Hematopoietic multipotent progenitor cell treated with erythropoietin and hydrocortisone succinate and interleukin-3 and kit ligand, for 4 days (in vitro differentiated cells): ENCODE measurements around the gene COL23A1.
A peak's percentile ranks its signal among the peaks of the same experiment; 100 is the strongest.
"Not testable (repeated sequence)": the region's sequence is repeated elsewhere in the genome, so short reads cannot be mapped to it uniquely, and the experiment has no call there.

Experiments
- DNase-seq: peaks from one replicate; pipeline ENCODE4 v3.0.0-alpha.2; 2015

The COL23A1 gene

GRCh38 chr5:178201221-178201926 is 388.8 kb downstream of the COL23A1 start:
- DNase-seq = no peak

- DNase-seq = no peak
Observed at GRCh38 chr5:178199581-178200434, 390.4 kb downstream of the COL23A1 start.

GRCh38 chr5:178198706-178199105 is 391.5 kb downstream of the COL23A1 start:
- no peak for DNase-seq

- not testable (repeated sequence) for DNase-seq
Observed at GRCh38 chr5:178198151-178198550, 392.0 kb downstream of the COL23A1 start.

- DNase-seq = no peak
Observed at GRCh38 chr5:178196986-178197385, 393.2 kb downstream of the COL23A1 start.

GRCh38 chr5:178196281-178196812 is 393.8 kb downstream of the COL23A1 start:
- no peak for DNase-seq

- peak; percentile 67 for DNase-seq
Observed at GRCh38 chr5:178194026-178194425, 396.2 kb downstream of the COL23A1 start.

- DNase-seq = no peak
Observed at GRCh38 chr5:178193251-178193809, 396.9 kb downstream of the COL23A1 start.

GRCh38 chr5:178192787-178193186 is 397.4 kb downstream of the COL23A1 start:
- DNase-seq = no peak

GRCh38 chr5:178192244-178192643 is 397.9 kb downstream of the COL23A1 start:
- DNase-seq = no peak

GRCh38 chr5:178191661-178192060 is 398.5 kb downstream of the COL23A1 start:
- no peak for DNase-seq

GRCh38 chr5:178189433-178189832 is 400.8 kb downstream of the COL23A1 start:
- no peak for DNase-seq
